GM12873 (cell line): ENCODE results near the gene KLF16.

Source experiments
- CTCF ChIP-seq: IDR thresholded peaks from 2 replicates; pipeline ENCODE4 v1.5.1; 2012; ENCODE audit warnings: low read depth, mild to moderate bottlenecking, moderate library complexity, low read length, control low read depth; ENCODE audit not compliant: insufficient read depth; ENCODE audit errors: missing control alignments

The KLF16 gene

DNA sequence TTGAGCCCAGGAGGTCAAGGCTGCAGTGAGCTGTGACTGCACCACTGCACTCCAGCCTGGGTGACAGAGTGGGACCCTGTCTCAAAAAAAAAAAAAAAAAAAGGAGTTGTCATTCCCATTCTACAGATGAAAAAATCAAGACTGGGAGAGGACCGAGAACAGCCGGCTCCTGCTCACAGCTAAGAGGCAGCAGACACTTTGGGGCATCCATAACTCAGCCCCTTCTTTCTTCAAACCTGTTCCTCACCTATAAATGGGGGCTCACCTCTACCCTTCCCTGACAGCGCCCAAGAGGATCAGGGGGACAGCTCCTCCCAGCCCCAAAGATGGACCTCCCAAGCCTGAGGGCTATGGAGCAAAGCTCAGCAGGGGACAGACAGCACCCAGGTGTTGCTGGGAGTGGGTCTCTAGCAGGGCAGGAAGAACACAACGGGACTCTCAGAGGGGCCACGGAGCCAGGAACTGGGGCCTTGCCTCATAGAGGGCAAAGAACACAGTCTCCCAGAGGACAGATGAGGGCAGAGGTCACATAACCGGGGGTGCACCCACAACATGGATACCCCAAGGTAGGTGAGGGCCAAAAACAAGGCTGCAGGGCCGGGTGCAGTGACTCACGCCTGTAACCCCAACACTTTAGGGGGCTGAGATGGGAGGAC, 3.4 kb upstream of the KLF16 start:
- TF ChIP-seq CTCF: no peak

GRCh38 chr19:1865172-1866010, 2.0 kb upstream of the KLF16 start:
- TF ChIP-seq CTCF: no peak

DNA sequence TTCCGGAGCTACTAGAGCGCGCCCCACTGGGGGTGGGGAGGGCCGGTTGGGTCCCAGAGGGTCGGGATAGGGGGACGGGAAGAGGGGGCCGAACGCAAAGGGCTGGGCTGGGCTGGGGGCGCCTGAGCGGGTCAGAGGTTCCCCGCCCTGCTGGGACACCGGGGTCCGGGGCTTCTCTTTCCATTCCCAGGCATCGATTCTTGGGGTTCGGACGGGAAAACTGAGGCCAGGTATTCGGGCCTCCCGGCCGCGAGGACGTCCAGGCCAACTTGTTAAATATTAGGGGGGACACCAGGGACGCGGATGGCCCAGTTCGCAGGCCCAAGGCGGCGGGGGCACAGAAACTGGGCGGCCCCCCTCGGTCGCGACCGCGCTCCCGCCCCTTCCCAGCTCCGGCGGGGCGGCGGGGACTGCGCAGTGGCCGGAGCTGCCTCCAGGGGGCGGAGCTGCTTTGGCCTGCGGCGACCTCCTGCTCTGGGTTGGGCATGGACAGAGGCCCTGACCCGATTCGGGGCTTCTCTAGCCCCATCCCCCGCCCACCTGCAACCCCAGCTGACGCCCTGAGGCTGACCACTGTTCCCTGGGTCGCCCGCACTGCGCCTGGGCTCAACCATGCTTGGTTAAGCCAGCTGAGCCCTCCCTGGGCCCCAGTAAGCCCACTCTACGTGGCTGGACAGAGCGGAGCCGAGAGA, 1.2 kb upstream of the KLF16 start:
- peak; percentile 84 for TF ChIP-seq CTCF

DNA sequence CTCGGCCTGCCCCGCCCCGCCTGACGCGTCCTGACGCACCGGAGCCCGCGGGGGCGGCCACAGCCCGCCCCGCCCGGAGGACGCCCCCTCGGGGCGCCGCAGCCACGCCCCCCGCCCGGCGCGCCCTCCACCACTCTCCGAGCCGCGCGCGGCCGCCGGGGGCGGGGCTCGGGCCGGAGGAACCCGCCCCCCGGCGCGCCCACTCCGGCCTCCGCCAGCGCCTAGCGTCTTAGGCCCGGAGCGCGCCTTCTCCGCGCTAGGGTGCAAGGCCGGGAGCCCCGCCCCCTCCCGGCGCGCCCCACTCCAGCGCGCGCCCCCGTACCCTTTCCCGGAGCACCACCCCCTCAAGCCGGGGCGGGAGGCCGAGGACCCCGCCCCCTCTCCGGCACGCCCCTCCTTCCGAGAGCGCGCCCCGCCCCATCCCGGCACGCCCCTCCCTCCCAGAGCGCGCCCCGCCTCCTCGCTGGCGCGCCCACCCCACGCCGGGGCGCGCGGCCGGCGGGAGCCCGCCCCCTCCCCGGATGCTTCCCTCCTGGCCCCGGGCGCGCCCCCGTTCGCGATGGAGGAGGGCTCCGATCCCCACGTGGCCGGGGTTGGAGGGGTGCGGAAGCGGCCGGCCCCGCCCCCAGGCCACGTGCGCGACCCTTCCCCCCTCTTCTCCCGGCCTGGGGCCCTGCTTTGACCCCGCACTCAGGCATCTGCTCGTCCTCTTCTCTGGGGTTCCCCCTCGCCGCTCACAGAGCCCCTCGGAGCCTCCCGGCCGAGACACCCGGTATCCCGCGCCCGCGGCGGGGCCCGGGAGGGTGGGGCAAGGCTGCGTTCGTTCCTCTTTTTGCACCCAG, 480 bp upstream of the KLF16 start:
- no peak for TF ChIP-seq CTCF

GRCh38 chr19:1862424-1863327, 703 bp downstream of the KLF16 start:
- no peak for TF ChIP-seq CTCF

- no peak for TF ChIP-seq CTCF
These were observed 1.3 kb downstream of the KLF16 start for GRCh38 chr19:1862068-1862423.
